Measurements from ENCODE around the gene EFNA4.

GRCh38 chr1:155108296-155108695, 44.8 kb downstream of the EFNA4 start:
- no peak for TF ChIP-seq BHLHE40 (IDR thresholded peaks at IDR 0.05; ENCODE audit: borderline replicate concordance)
- TF ChIP-seq ELF4 (IDR thresholded peaks at IDR 0.05): no peak
- TF ChIP-seq HDGF (IDR thresholded peaks at IDR 0.05; ENCODE audit: borderline replicate concordance): no peak
- no peak for TF ChIP-seq FOXM1 (IDR thresholded peaks at IDR 0.05; ENCODE audit: borderline replicate concordance)
- no peak for TF ChIP-seq LEF1 (IDR thresholded peaks at IDR 0.05; ENCODE audit: borderline replicate concordance)
- TF ChIP-seq ARNT (IDR thresholded peaks at IDR 0.05): no peak
- TF ChIP-seq NFRKB (IDR thresholded peaks at IDR 0.05): no peak
- TF ChIP-seq SP1 (IDR thresholded peaks at IDR 0.05): no peak
- TF ChIP-seq CTBP1 (IDR thresholded peaks at IDR 0.05; ENCODE audit: borderline replicate concordance): no peak
- TF ChIP-seq PKNOX1 (IDR thresholded peaks at IDR 0.05): no peak
- TF ChIP-seq FOXA1 (IDR thresholded peaks at IDR 0.05): no peak
- no peak for TF ChIP-seq ZNF384 (IDR thresholded peaks at IDR 0.05)
- no peak for TF ChIP-seq SUZ12 (IDR thresholded peaks at IDR 0.05)

Measured in HEK293T (cell line).